Immature natural killer cell (primary cell): ENCODE results near the gene GABRG3. TPM values are rescaled to one million over a fixed set of nuclear protein-coding genes. Genes with fewer than 3 reads are reported as not detected.

Source experiments
- DNase-seq, 3 donors: peaks; one replicate each; pipeline ENCODE4 v3.0.0; 2022; ENCODE audit warnings: mixed read lengths in 1 of 3
- H3K27ac Mint-ChIP-seq, 6 donors: one replicate each; pipeline ENCODE4 v1.8.0; 2020; ENCODE audit warnings: mixed read lengths in 6 of 6, mild to moderate bottlenecking in 5 of 6, inconsistent platforms in 4 of 6, moderate library complexity in 3 of 6
- H3K27me3 Mint-ChIP-seq, 3 donors: one replicate each; pipeline ENCODE4 v1.8.0; 2020 to 2021; ENCODE audit warnings: low read depth in 3 of 3, mild to moderate bottlenecking in 3 of 3, mixed read lengths in 3 of 3, moderate library complexity in 3 of 3, inconsistent platforms in 1 of 3
- H3K36me3 Mint-ChIP-seq, 3 donors: one replicate each; pipeline ENCODE4 v1.8.0; 2020; ENCODE audit warnings: mixed read lengths in 3 of 3, inconsistent platforms in 2 of 3, mild to moderate bottlenecking in 2 of 3
- H3K4me1 Mint-ChIP-seq, 2 donors: one replicate each; pipeline ENCODE4 v1.8.0; 2020; ENCODE audit warnings: inconsistent platforms in 2 of 2, mild to moderate bottlenecking in 2 of 2, mixed read lengths in 2 of 2, moderate library complexity in 1 of 2
- H3K4me3 Mint-ChIP-seq, 5 donors: one replicate each; pipeline ENCODE4 v1.8.0; 2020; ENCODE audit warnings: mild to moderate bottlenecking in 5 of 5, mixed read lengths in 5 of 5, inconsistent platforms in 3 of 5, moderate library complexity in 3 of 5
- H3K9me3 Mint-ChIP-seq, 6 donors: one replicate each; pipeline ENCODE4 v1.8.0; 2020; ENCODE audit warnings: mild to moderate bottlenecking in 6 of 6, mixed read lengths in 6 of 6, inconsistent platforms in 4 of 6, moderate library complexity in 3 of 6
- polyA plus RNA-seq, 3 donors: library from polyadenylated mRNA; unstranded; fragments of 300-500 nt; fragmentation: Illumina TruSeq; gene quantifications; one replicate each; pipeline ENCODE4 v1.2.3, GENCODE V29; 2021

Gene GABRG3
- polyA plus RNA-seq, 3 donors from 2014 or later: not detected

- H3K4me3 Mint-ChIP-seq: no peak overlapping the region
- DNase-seq: no peak
- no peaks in the 10 kb centered on the region for H3K27me3 Mint-ChIP-seq
- peaks cover 23 to 64% (median 27%) of the 10 kb centered on the region in 6 donors for H3K9me3 Mint-ChIP-seq
- H3K27ac Mint-ChIP-seq: no peak overlapping the region
- H3K36me3 Mint-ChIP-seq: peaks cover 0 to under 1% (median 0%) of the 10 kb centered on the region in 3 donors
- no peaks in the 10 kb centered on the region for H3K4me1 Mint-ChIP-seq
Measured at GRCh38 chr15:27514526-27514925, 543.5 kb downstream of the GABRG3 start.

- Mint-ChIP-seq H3K27ac (no peak overlapping the region), H3K27me3 (peaks cover 0 to 3% (median 0%) of the 10 kb centered on the region in 3 donors), H3K4me1 (no peaks in the 10 kb centered on the region), H3K4me3 (no peak overlapping the region), H3K9me3 (peaks cover 2 to 60% (median 30%) of the 10 kb centered on the region in 6 donors), H3K36me3 (peaks cover 0 to 5% (median 0%) of the 10 kb centered on the region in 3 donors)
- no peak for DNase-seq
Measured at GRCh38 chr15:27527490-27528067, 556.6 kb downstream of the GABRG3 start.

- no peak for DNase-seq
- no peak overlapping the region for H3K4me3 Mint-ChIP-seq
- no peaks in the 10 kb centered on the region for H3K4me1 Mint-ChIP-seq
- peaks cover 0 to 3% (median 0%) of the 10 kb centered on the region in 3 donors for H3K27me3 Mint-ChIP-seq
- no peak overlapping the region for H3K27ac Mint-ChIP-seq
- peaks cover 2 to 57% (median 29%) of the 10 kb centered on the region in 6 donors for H3K9me3 Mint-ChIP-seq
- H3K36me3 Mint-ChIP-seq: peaks cover 0 to 5% (median 0%) of the 10 kb centered on the region in 3 donors
Measured at GRCh38 chr15:27529399-27529798, 558.4 kb downstream of the GABRG3 start.

- peaks cover 0 to 3% (median 0%) of the 10 kb centered on the region in 3 donors for H3K27me3 Mint-ChIP-seq
- peaks cover 0 to 5% (median 0%) of the 10 kb centered on the region in 3 donors for H3K36me3 Mint-ChIP-seq
- H3K9me3 Mint-ChIP-seq: peaks cover 5 to 66% (median 29%) of the 10 kb centered on the region in 6 donors
- no peaks in the 10 kb centered on the region for H3K4me1 Mint-ChIP-seq
- H3K27ac Mint-ChIP-seq: no peak overlapping the region
- DNase-seq: no peak
- H3K4me3 Mint-ChIP-seq: no peak overlapping the region
Measured at GRCh38 chr15:27530994-27531393, 560.0 kb downstream of the GABRG3 start.

DNA sequence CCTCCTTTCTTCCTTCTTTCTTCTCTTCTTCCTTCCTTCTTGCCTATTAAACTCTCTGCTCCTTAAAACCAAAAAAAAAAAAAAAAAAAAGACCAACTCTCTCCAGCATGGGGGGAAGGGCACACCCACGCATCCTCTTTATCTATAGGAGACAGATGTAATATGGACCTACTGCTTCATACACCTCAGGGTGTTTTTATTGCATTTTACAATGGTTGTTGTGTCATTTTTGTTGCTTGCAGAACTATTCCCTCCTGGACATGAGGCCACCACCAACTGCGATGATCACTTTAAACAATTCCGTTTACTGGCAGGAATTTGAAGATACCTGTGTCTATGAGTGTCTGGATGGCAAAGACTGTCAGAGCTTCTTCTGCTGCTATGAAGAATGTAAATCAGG, 561.4 kb downstream of the GABRG3 start:
- Mint-ChIP-seq H3K27me3 (peaks cover 0 to 3% (median 0%) of the 10 kb centered on the region in 3 donors), H3K4me1 (no peaks in the 10 kb centered on the region), H3K9me3 (peaks cover 3 to 61% (median 27%) of the 10 kb centered on the region in 6 donors), H3K36me3 (no peaks in the 10 kb centered on the region), H3K27ac (no peak overlapping the region), H3K4me3 (no peak overlapping the region)
- no peak for DNase-seq

- DNase-seq: no peak
- H3K4me1 Mint-ChIP-seq: no peaks in the 10 kb centered on the region
- peaks cover 11 to 56% (median 25%) of the 10 kb centered on the region in 6 donors for H3K9me3 Mint-ChIP-seq
- H3K27ac Mint-ChIP-seq: no peak overlapping the region
- no peak overlapping the region for H3K4me3 Mint-ChIP-seq
- peaks cover 0 to 3% (median 0%) of the 10 kb centered on the region in 3 donors for H3K27me3 Mint-ChIP-seq
- peaks cover 0 to 3% (median 0%) of the 10 kb centered on the region in 3 donors for H3K36me3 Mint-ChIP-seq
Measured at GRCh38 chr15:27535445-27536129, 564.6 kb downstream of the GABRG3 start.

- Mint-ChIP-seq H3K36me3 (peaks cover 0 to 3% (median 0%) of the 10 kb centered on the region in 3 donors), H3K4me3 (no peak overlapping the region), H3K27ac (no peak overlapping the region), H3K27me3 (peaks cover 0 to 3% (median 0%) of the 10 kb centered on the region in 3 donors), H3K9me3 (peaks cover 15 to 41% (median 27%) of the 10 kb centered on the region in 6 donors), H3K4me1 (no peaks in the 10 kb centered on the region)
- DNase-seq: no peak
Measured at GRCh38 chr15:27538325-27538724, 567.3 kb downstream of the GABRG3 start.

DNA sequence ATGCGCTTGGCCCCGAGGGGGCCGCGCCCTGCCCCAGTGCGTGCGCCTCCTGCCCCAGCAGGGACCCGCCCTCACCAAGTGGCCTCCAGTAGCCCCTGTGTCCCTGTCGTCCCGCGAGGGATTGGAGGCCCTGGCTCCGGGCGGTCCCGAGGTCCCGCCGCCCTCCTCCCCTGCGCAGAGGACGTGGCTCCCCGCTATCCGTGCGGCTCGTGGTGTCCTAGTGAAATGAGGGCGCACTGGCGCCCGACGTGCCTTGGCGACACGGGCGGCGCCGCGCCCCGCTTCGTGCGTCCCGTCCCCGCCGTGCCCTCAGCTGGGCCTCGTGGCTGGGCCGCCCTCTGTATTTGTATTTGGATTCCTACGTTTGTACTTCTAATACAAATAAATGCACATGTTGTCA, 570.6 kb downstream of the GABRG3 start:
- Mint-ChIP-seq H3K4me3 (no peak overlapping the region), H3K27ac (no peak overlapping the region), H3K9me3 (peaks cover 12 to 37% (median 24%) of the 10 kb centered on the region in 6 donors), H3K4me1 (no peaks in the 10 kb centered on the region), H3K27me3 (peaks cover 0 to 5% (median 0%) of the 10 kb centered on the region in 3 donors), H3K36me3 (peaks cover 0 to 3% (median 0%) of the 10 kb centered on the region in 3 donors)
- no peak for DNase-seq

- no peak for DNase-seq
- Mint-ChIP-seq H3K4me3 (no peak overlapping the region), H3K36me3 (no peaks in the 10 kb centered on the region), H3K4me1 (no peaks in the 10 kb centered on the region), H3K9me3 (peaks cover 5 to 32% (median 15%) of the 10 kb centered on the region in 6 donors), H3K27me3 (peaks cover 0 to 1% (median 0%) of the 10 kb centered on the region in 3 donors), H3K27ac (no peak overlapping the region)
Measured at GRCh38 chr15:27545494-27546255, 574.7 kb downstream of the GABRG3 start.

DNA sequence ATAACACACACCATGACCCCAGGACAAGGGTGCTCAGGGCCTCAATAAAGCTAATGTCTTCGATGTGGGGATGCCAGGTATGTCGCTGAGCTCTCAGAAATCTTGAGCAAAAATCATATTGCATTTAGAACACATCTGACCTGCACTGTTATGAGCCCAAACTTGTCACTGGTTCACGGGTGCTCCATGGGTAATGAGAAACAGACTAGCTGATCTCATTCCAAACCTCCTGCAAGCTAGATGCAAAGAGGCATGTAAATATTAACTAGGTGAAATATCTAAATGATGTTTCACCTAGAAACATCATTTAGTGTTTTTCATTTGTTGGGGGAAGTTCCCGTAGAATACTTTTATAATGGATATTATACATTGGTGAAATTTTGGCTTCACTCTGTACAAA, 578.8 kb downstream of the GABRG3 start:
- Mint-ChIP-seq H3K27me3 (peaks cover 0 to 1% (median 0%) of the 10 kb centered on the region in 3 donors), H3K4me1 (no peaks in the 10 kb centered on the region), H3K9me3 (peaks cover 6 to 33% (median 16%) of the 10 kb centered on the region in 6 donors), H3K4me3 (no peak overlapping the region), H3K27ac (no peak overlapping the region), H3K36me3 (no peaks in the 10 kb centered on the region)
- DNase-seq: no peak

GRCh38 chr15:27550635-27551034, 579.7 kb downstream of the GABRG3 start:
- H3K27me3 Mint-ChIP-seq: peaks cover 0 to 1% (median 0%) of the 10 kb centered on the region in 3 donors
- no peaks in the 10 kb centered on the region for H3K4me1 Mint-ChIP-seq
- no peak overlapping the region for H3K27ac Mint-ChIP-seq
- no peak overlapping the region for H3K4me3 Mint-ChIP-seq
- H3K9me3 Mint-ChIP-seq: peaks cover 6 to 31% (median 14%) of the 10 kb centered on the region in 6 donors
- no peaks in the 10 kb centered on the region for H3K36me3 Mint-ChIP-seq
- no peak for DNase-seq

- peaks cover 8 to 50% (median 27%) of the 10 kb centered on the region in 6 donors for H3K9me3 Mint-ChIP-seq
Measured at GRCh38 chr15:27561816-27562215, 590.8 kb downstream of the GABRG3 start.

GRCh38 chr15:27563765-27564370, 592.9 kb downstream of the GABRG3 start:
- Mint-ChIP-seq H3K27ac (no peak overlapping the region), H3K36me3 (peaks cover 0 to 3% (median 0%) of the 10 kb centered on the region in 3 donors), H3K4me3 (no peak overlapping the region), H3K9me3 (peaks cover 11 to 50% (median 24%) of the 10 kb centered on the region in 6 donors), H3K4me1 (no peaks in the 10 kb centered on the region), H3K27me3 (peaks cover 0 to 1% (median 0%) of the 10 kb centered on the region in 3 donors)
- no peak for DNase-seq

More at GRCh38 chr15:27561816-27562215, 590.8 kb downstream of the GABRG3 start:
- H3K4me1 Mint-ChIP-seq: no peaks in the 10 kb centered on the region
- H3K36me3 Mint-ChIP-seq: peaks cover 0 to 3% (median 0%) of the 10 kb centered on the region in 3 donors
- peaks cover 0 to 1% (median 0%) of the 10 kb centered on the region in 3 donors for H3K27me3 Mint-ChIP-seq
- no peak overlapping the region for H3K27ac Mint-ChIP-seq
- no peak for DNase-seq
- H3K4me3 Mint-ChIP-seq: no peak overlapping the region
